GM23338 (cell line): Measurements from ENCODE around the gene RAX. TPM values are rescaled to one million over a fixed set of nuclear protein-coding genes. Genes with fewer than 3 reads are reported as not detected.

Experiments
- ATAC-seq: fragments of 200-7000 bp; cut with Tn5 transposase; 3 replicates; pipeline ENCODE4 v1.9.1; 2020
- DNase-seq: peaks from one replicate; pipeline ENCODE4 v3.0.0-alpha.2; 2015; ENCODE audit warnings: low spot score
- H2AFZ ChIP-seq: fragments of 200-600 bp; sonication (generic); 2 replicates; pipeline ENCODE4 v1.8.0; 2016; ENCODE audit warnings: antibody characterized with exemption, mild to moderate bottlenecking, moderate library complexity
- H3F3A ChIP-seq: fragments of 200-600 bp; sonication (generic); replicated peaks from 2 replicates; pipeline ENCODE4 v1.8.0; 2017; ENCODE audit warnings: antibody characterized with exemption, mixed run types, low read depth
- H3K27ac ChIP-seq: fragments of 200-600 bp; sonication (generic); 2 replicates; pipeline ENCODE4 v1.6.1; 2016; ENCODE audit warnings: low read depth
- H3K27me3 ChIP-seq: fragments of 200-600 bp; sonication (generic); 2 replicates; pipeline ENCODE4 v1.8.0; 2016; ENCODE audit warnings: mild to moderate bottlenecking, mixed run types, moderate library complexity; ENCODE audit not compliant: insufficient read depth
- H3K36me3 ChIP-seq: fragments of 200-600 bp; sonication (generic); 2 replicates; pipeline ENCODE4 v1.8.0; 2016; ENCODE audit warnings: mild to moderate bottlenecking; ENCODE audit not compliant: insufficient read depth
- H3K4me1 ChIP-seq: fragments of 200-600 bp; sonication (generic); 2 replicates; pipeline ENCODE4 v1.8.0; 2016; ENCODE audit warnings: mild to moderate bottlenecking, moderate library complexity; ENCODE audit not compliant: insufficient read depth
- H3K4me2 ChIP-seq: fragments of 200-600 bp; sonication (generic); 2 replicates; pipeline ENCODE4 v1.7.1; 2017; ENCODE audit warnings: mixed run types
- H3K4me3 ChIP-seq: fragments of 200-600 bp; sonication (generic); 2 replicates; pipeline ENCODE4 v1.6.1; 2016; ENCODE audit warnings: mixed run types
- H3K79me2 ChIP-seq: fragments of 200-600 bp; sonication (generic); replicated peaks from 2 replicates; pipeline ENCODE4 v1.8.0; 2017; ENCODE audit warnings: mild to moderate bottlenecking; ENCODE audit not compliant: insufficient read depth
- H3K9me2 ChIP-seq: fragments of 200-600 bp; sonication (generic); 2 replicates; pipeline ENCODE4 v1.8.0; 2017; ENCODE audit not compliant: insufficient read depth
- H4K20me1 ChIP-seq: fragments of 200-600 bp; sonication (generic); replicated peaks from 2 replicates; pipeline ENCODE4 v1.8.0; 2017; ENCODE audit warnings: mild to moderate bottlenecking; ENCODE audit not compliant: insufficient read depth
- H3K27ac Mint-ChIP-seq: 2 replicates; pipeline ENCODE4 v1.8.0; 2020; ENCODE audit warnings: inconsistent platforms, mild to moderate bottlenecking, moderate library complexity, mixed read lengths
- H3K27me3 Mint-ChIP-seq: 3 replicates; pipeline ENCODE4 v1.8.0; 2022; ENCODE audit warnings: low read depth, mild to moderate bottlenecking, moderate library complexity, mixed read lengths, inconsistent platforms; ENCODE audit not compliant: insufficient read depth, poor library complexity
- H3K36me3 Mint-ChIP-seq: 3 replicates; pipeline ENCODE4 v1.8.0; 2021; ENCODE audit warnings: low read depth, mild to moderate bottlenecking, inconsistent platforms, moderate library complexity, mixed read lengths
- H3K4me1 Mint-ChIP-seq: 3 replicates; pipeline ENCODE4 v1.8.0; 2020; ENCODE audit warnings: mild to moderate bottlenecking, inconsistent platforms, mixed read lengths
- H3K4me3 Mint-ChIP-seq: 3 replicates; pipeline ENCODE4 v1.8.0; 2021; ENCODE audit warnings: moderate library complexity, mild to moderate bottlenecking, inconsistent platforms, mixed read lengths
- H3K9me3 Mint-ChIP-seq: 3 replicates; pipeline ENCODE4 v1.8.0; 2020; ENCODE audit warnings: moderate library complexity, mild to moderate bottlenecking, inconsistent platforms, mixed read lengths
- CREB1 ChIP-seq: fragments of 250-450 bp; sonication (Bioruptor Pico); IDR thresholded peaks from 2 replicates; pipeline ENCODE4 v1.5.0; 2020; ENCODE audit warnings: low read depth, mild to moderate bottlenecking, moderate library complexity
- EZH2 ChIP-seq: fragments of 200-600 bp; sonication (generic); IDR thresholded peaks from one replicate; pipeline ENCODE4 v1.8.0; 2017; ENCODE audit warnings: antibody characterized with exemption, mild to moderate bottlenecking, low read depth; ENCODE audit not compliant: unreplicated experiment
- EZH2phosphoT487 ChIP-seq: fragments of 200-600 bp; sonication (generic); IDR thresholded peaks from one replicate; pipeline ENCODE4 v1.8.1; 2018; ENCODE audit warnings: antibody characterized with exemption; ENCODE audit not compliant: unreplicated experiment
- JUNB ChIP-seq: IDR thresholded peaks from one replicate; pipeline ENCODE4 v1.6.1; 2016; ENCODE audit warnings: antibody characterized with exemption; ENCODE audit not compliant: unreplicated experiment
- NANOG ChIP-seq: IDR thresholded peaks from 2 replicates; pipeline ENCODE4 v1.6.1; 2016; ENCODE audit warnings: antibody characterized with exemption, borderline replicate concordance
- POLR2AphosphoS5 ChIP-seq: IDR thresholded peaks from 2 replicates; pipeline ENCODE4 v1.6.1; 2016; ENCODE audit warnings: antibody characterized with exemption, low read depth
- STAT1 ChIP-seq: IDR thresholded peaks from one replicate; pipeline ENCODE4 v1.6.1; 2016; ENCODE audit warnings: antibody characterized with exemption; ENCODE audit not compliant: unreplicated experiment
- ZNF114 ChIP-seq: fragments of 250-450 bp; sonication (Bioruptor Pico); IDR thresholded peaks from 2 replicates; pipeline ENCODE4 v1.5.0; 2020; ENCODE audit warnings: mild to moderate bottlenecking, moderate library complexity
- ZNF331 ChIP-seq: fragments of 250-450 bp; sonication (Bioruptor Pico); IDR thresholded peaks from 2 replicates; pipeline ENCODE4 v1.5.0; 2020; ENCODE audit warnings: low read depth, mild to moderate bottlenecking, moderate library complexity
- polyA plus RNA-seq: library from polyadenylated mRNA; unstranded; fragments of >200 nt; fragmentation: Nextera tagmentation; extraction: Ambion mirVana; gene quantifications from 2 replicates; pipeline ENCODE4 v1.2.1, GENCODE V29; 2016
- total RNA-seq: library from RNA; depleted of rRNA; stranded (reverse); fragments of >200 nt; shearing (Covaris generic); gene quantifications from 2 replicates; pipeline ENCODE4 v1.2.3, GENCODE V29; 2014
- TF ChIP-seq, protein P1 (sequence below), 2 experiments: fragments of 200-600 bp in 1 of 2; sonication (generic) in 1 of 2; conservative IDR thresholded peaks; 2 replicates each; pipeline versions ENCODE4 v1.5.1 to v1.6.1; 2016 to 2017; ENCODE audit warnings: antibody characterized with exemption in 2 of 2, low read depth in 2 of 2, mild to moderate bottlenecking in 2 of 2, moderate library complexity in 1 of 2
- TF ChIP-seq, protein P2 (sequence below): fragments of 250-450 bp; sonication (Bioruptor Pico); IDR thresholded peaks from 2 replicates; pipeline ENCODE4 v1.5.0; 2020; ENCODE audit warnings: mild to moderate bottlenecking, moderate library complexity
- TF ChIP-seq, protein P3 (sequence below): IDR thresholded peaks from one replicate; pipeline ENCODE4 v1.6.1; 2018; ENCODE audit warnings: antibody characterized with exemption; ENCODE audit not compliant: unreplicated experiment
- TF ChIP-seq, protein P4 (sequence below): IDR thresholded peaks from 2 replicates; pipeline ENCODE4 v1.6.1; 2016; ENCODE audit warnings: antibody characterized with exemption

Gene RAX
- total and polyA plus RNA-seq, 2 experiments from 2014 or later: 0.03 to 0.16 TPM

DNA sequence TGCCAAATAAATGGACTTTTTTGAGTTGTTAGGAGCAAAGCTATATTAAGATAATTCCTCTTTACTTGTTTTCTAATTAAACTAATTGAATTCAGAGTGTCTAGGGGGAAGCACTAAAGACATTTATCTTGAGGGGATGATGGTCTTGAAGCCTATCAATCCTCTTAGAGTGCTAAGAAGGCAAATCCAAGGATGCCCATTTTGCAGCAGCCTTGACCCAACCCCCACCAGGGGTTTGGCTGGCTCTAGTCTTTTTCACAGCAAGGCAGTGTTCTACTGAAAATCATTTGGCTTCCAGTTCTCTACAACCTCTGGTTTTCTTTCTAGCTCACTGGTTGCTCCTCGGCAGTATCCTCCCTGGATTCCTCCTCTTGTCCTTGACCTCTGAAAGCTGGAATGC, 6.5 kb upstream of the RAX start:
- Histone ChIP-seq H3K4me3 (no peak overlapping the region), H3K9me2 (no peaks in the 10 kb centered on the region), H3K27ac (no peak overlapping the region), H3K36me3 (no peaks in the 10 kb centered on the region), H3K4me1 (peaks cover 18% of the 10 kb centered on the region), H3K4me2 (no peak overlapping the region), H3K79me2 (no peaks in the 10 kb centered on the region), H3K27me3 (peaks cover 70% of the 10 kb centered on the region), H3F3A (no peaks in the 10 kb centered on the region), H2AFZ (no peak overlapping the region), H4K20me1 (peaks cover 7% of the 10 kb centered on the region; the same call in 1 of the 2 replicates)
- DNase-seq: no peak
- TF ChIP-seq CREB1 (no peak), ZNF114 (CRISPR knock-in tag) (no peak), EZH2 (no peak), STAT1 (no peak), EZH2phosphoT487 (no peak), JUNB (no peak), ZNF331 (CRISPR knock-in tag) (no peak), POLR2AphosphoS5 (no peak), NANOG (no peak)
- TF ChIP-seq, protein P1, sequence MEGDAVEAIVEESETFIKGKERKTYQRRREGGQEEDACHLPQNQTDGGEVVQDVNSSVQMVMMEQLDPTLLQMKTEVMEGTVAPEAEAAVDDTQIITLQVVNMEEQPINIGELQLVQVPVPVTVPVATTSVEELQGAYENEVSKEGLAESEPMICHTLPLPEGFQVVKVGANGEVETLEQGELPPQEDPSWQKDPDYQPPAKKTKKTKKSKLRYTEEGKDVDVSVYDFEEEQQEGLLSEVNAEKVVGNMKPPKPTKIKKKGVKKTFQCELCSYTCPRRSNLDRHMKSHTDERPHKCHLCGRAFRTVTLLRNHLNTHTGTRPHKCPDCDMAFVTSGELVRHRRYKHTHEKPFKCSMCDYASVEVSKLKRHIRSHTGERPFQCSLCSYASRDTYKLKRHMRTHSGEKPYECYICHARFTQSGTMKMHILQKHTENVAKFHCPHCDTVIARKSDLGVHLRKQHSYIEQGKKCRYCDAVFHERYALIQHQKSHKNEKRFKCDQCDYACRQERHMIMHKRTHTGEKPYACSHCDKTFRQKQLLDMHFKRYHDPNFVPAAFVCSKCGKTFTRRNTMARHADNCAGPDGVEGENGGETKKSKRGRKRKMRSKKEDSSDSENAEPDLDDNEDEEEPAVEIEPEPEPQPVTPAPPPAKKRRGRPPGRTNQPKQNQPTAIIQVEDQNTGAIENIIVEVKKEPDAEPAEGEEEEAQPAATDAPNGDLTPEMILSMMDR (conservative IDR thresholded peaks at IDR 0.05; ENCODE audit: low read depth in 2 of 2): no peak
- TF ChIP-seq, protein P2, sequence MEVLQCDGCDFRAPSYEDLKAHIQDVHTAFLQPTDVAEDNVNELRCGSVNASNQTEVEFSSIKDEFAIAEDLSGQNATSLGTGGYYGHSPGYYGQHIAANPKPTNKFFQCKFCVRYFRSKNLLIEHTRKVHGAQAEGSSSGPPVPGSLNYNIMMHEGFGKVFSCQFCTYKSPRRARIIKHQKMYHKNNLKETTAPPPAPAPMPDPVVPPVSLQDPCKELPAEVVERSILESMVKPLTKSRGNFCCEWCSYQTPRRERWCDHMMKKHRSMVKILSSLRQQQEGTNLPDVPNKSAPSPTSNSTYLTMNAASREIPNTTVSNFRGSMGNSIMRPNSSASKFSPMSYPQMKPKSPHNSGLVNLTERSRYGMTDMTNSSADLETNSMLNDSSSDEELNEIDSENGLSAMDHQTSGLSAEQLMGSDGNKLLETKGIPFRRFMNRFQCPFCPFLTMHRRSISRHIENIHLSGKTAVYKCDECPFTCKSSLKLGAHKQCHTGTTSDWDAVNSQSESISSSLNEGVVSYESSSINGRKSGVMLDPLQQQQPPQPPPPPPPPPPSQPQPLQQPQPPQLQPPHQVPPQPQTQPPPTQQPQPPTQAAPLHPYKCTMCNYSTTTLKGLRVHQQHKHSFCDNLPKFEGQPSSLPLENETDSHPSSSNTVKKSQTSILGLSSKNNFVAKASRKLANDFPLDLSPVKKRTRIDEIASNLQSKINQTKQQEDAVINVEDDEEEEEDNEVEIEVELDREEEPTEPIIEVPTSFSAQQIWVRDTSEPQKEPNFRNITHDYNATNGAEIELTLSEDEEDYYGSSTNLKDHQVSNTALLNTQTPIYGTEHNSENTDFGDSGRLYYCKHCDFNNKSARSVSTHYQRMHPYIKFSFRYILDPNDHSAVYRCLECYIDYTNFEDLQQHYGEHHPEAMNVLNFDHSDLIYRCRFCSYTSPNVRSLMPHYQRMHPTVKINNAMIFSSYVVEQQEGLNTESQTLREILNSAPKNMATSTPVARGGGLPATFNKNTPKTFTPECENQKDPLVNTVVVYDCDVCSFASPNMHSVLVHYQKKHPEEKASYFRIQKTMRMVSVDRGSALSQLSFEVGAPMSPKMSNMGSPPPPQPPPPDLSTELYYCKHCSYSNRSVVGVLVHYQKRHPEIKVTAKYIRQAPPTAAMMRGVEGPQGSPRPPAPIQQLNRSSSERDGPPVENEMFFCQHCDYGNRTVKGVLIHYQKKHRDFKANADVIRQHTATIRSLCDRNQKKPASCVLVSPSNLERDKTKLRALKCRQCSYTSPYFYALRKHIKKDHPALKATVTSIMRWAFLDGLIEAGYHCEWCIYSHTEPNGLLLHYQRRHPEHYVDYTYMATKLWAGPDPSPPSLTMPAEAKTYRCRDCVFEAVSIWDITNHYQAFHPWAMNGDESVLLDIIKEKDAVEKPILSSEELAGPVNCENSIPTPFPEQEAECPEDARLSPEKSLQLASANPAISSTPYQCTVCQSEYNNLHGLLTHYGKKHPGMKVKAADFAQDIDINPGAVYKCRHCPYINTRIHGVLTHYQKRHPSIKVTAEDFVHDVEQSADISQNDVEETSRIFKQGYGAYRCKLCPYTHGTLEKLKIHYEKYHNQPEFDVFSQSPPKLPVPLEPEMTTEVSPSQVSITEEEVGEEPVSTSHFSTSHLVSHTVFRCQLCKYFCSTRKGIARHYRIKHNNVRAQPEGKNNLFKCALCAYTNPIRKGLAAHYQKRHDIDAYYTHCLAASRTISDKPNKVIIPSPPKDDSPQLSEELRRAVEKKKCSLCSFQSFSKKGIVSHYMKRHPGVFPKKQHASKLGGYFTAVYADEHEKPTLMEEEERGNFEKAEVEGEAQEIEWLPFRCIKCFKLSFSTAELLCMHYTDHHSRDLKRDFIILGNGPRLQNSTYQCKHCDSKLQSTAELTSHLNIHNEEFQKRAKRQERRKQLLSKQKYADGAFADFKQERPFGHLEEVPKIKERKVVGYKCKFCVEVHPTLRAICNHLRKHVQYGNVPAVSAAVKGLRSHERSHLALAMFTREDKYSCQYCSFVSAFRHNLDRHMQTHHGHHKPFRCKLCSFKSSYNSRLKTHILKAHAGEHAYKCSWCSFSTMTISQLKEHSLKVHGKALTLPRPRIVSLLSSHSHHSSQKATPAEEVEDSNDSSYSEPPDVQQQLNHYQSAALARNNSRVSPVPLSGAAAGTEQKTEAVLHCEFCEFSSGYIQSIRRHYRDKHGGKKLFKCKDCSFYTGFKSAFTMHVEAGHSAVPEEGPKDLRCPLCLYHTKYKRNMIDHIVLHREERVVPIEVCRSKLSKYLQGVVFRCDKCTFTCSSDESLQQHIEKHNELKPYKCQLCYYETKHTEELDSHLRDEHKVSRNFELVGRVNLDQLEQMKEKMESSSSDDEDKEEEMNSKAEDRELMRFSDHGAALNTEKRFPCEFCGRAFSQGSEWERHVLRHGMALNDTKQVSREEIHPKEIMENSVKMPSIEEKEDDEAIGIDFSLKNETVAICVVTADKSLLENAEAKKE (CRISPR knock-in tag): no peak
- TF ChIP-seq, protein P3, sequence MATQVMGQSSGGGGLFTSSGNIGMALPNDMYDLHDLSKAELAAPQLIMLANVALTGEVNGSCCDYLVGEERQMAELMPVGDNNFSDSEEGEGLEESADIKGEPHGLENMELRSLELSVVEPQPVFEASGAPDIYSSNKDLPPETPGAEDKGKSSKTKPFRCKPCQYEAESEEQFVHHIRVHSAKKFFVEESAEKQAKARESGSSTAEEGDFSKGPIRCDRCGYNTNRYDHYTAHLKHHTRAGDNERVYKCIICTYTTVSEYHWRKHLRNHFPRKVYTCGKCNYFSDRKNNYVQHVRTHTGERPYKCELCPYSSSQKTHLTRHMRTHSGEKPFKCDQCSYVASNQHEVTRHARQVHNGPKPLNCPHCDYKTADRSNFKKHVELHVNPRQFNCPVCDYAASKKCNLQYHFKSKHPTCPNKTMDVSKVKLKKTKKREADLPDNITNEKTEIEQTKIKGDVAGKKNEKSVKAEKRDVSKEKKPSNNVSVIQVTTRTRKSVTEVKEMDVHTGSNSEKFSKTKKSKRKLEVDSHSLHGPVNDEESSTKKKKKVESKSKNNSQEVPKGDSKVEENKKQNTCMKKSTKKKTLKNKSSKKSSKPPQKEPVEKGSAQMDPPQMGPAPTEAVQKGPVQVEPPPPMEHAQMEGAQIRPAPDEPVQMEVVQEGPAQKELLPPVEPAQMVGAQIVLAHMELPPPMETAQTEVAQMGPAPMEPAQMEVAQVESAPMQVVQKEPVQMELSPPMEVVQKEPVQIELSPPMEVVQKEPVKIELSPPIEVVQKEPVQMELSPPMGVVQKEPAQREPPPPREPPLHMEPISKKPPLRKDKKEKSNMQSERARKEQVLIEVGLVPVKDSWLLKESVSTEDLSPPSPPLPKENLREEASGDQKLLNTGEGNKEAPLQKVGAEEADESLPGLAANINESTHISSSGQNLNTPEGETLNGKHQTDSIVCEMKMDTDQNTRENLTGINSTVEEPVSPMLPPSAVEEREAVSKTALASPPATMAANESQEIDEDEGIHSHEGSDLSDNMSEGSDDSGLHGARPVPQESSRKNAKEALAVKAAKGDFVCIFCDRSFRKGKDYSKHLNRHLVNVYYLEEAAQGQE: no peak
- TF ChIP-seq, protein P4, sequence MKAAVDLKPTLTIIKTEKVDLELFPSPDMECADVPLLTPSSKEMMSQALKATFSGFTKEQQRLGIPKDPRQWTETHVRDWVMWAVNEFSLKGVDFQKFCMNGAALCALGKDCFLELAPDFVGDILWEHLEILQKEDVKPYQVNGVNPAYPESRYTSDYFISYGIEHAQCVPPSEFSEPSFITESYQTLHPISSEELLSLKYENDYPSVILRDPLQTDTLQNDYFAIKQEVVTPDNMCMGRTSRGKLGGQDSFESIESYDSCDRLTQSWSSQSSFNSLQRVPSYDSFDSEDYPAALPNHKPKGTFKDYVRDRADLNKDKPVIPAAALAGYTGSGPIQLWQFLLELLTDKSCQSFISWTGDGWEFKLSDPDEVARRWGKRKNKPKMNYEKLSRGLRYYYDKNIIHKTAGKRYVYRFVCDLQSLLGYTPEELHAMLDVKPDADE: no peak
- Mint-ChIP-seq H3K4me3 (no peak overlapping the region), H3K4me1 (peaks cover 17% of the 10 kb centered on the region), H3K27ac (no peak overlapping the region), H3K36me3 (no peaks in the 10 kb centered on the region), H3K27me3 (peaks cover 29% of the 10 kb centered on the region), H3K9me3 (no peaks in the 10 kb centered on the region)
- no peak for ATAC-seq
